Activated naive CD4-positive, alpha-beta T cell treated with Interleukin-2 at 50 U/mL for 16 hours (primary cell): ENCODE measurements around the gene THOC1.
A peak's percentile ranks its signal among the peaks of the same experiment; 100 is the strongest.
"Not testable (repeated sequence)": the region's sequence is repeated elsewhere in the genome, so short reads cannot be mapped to it uniquely, and the experiment has no call there.

Experiments
- DNase-seq: peaks from one replicate; pipeline ENCODE4 v3.0.0-alpha.2; 2020

The THOC1 gene, protein sequence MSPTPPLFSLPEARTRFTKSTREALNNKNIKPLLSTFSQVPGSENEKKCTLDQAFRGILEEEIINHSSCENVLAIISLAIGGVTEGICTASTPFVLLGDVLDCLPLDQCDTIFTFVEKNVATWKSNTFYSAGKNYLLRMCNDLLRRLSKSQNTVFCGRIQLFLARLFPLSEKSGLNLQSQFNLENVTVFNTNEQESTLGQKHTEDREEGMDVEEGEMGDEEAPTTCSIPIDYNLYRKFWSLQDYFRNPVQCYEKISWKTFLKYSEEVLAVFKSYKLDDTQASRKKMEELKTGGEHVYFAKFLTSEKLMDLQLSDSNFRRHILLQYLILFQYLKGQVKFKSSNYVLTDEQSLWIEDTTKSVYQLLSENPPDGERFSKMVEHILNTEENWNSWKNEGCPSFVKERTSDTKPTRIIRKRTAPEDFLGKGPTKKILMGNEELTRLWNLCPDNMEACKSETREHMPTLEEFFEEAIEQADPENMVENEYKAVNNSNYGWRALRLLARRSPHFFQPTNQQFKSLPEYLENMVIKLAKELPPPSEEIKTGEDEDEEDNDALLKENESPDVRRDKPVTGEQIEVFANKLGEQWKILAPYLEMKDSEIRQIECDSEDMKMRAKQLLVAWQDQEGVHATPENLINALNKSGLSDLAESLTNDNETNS

DNA sequence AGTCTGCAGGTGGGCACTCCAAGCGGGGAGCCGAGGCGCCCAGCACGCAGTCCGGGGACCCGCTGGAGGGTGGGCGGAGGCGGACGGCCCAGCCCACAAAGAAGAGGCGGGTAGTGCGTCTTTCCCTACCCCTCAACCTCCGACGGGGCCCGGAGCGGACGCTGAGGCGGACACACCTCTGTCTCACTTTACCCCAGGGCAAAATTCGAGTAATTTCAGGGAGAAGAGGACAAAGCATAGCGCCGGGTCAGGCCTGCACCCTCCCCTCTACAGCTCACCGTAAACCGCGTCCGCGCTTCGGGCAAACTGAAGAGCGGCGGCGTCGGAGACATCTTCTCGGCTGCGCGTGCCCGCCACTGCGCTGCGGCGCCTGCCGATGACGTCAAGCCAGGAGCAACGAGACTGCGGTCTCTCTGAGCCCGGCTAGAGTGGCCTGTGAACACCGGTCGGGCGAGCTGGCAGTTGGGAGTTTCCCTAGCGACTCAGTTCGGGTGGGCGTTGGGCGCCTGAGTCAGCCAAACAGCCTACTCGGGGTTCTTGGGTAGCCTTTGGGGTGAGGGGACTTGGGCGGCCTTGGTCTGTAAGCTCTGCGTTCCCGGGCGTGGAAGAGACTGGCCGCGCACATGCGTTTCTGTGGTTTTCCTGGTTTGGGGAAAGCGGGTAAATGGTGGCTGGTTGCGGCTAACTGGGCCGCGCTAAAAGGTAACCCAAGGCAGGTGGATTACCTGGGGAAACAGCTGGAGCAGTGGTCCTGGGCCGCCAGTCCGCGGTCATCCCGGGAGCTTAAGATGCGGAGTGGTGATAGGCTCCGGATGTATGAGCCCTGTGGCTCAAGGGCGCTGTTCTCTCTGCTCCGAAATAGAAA is at the start of gene THOC1:
TSS of gene THOC1 (minus strand) at position 360 of the 865 bp plus-strand sequence. CDS start at position 332, 28 bp downstream.
- DNase-seq, result peak; percentile 97

DNA sequence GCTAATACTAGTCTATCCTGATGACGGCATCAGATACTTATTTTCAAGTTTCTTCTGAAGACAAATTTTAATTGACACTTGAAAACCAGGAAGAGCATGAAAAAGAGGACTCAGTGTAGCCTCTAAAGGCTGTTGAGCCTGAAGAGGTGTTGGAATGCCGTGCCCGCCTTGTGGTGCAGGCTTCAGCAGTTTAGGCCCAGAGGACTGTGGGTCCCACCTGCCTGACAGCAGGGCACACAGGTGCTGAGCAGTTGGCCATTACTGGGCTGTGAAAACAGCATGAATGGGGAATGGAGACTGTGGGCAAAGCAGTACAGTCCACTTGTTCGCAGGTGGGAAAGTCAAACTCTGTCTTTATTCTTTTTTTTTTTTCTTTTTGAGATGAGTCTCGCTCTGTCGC is 49.8 kb upstream of the THOC1 start:
- DNase-seq, result no peak

DNA sequence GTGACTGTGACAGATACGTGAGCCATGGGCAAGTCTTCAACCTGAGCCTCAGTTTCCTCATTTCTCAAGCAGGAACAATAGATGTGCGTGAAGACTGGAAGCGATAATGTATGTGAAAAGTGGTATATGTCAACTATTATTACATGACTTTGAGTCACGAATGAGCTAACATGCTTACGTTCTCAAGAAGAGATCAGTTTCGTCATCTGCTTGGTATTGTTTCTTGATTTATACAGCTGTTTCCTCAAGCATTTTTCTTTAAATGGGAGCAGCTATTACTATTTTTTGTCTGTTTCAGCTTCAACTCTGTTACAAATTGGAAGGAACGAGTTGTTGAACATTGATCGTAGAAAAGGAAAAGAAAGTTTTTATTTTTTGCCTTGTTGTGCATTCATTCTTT is 48.5 kb upstream of the THOC1 start:
- no peak for DNase-seq

DNA sequence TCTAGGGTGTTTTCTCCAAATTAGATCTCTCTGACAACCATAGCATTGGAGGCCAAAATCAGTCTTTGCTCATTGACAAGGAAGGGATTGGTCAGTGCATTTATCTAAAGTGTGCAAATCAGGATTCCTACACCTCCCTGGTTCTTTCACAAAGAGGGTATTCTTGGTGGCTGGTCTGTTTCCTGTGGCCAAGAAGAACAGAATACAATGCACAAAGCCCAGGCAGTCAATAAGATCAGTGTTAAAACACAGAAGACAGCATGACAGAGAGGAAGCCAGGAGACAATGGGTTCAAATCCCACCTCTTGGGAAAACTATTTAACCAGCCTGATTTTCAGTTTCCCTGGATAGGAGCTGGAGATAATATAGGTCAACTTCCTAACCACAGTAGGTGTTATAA is 46.1 kb upstream of the THOC1 start:
- no peak for DNase-seq

DNA sequence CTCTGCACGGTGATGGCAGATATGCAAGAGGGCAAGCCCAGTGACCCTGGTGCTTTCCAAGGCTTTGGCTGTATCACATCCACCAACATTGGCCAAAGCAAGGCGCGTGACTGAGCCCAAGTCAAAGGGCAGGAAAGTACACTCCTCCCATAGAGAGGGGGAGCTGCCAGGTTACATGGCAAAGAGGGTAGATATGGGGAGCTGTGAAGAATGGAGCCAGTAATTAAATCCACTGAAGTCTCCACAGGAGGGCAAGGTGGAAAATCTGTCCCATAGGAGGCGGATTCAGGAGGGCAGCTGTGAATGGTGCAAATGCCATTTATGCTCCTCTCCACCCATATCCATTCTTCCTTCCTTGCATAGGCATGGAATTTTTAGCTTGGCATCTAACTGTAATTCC is 44.6 kb upstream of the THOC1 start:
- DNase-seq, result no peak

DNA sequence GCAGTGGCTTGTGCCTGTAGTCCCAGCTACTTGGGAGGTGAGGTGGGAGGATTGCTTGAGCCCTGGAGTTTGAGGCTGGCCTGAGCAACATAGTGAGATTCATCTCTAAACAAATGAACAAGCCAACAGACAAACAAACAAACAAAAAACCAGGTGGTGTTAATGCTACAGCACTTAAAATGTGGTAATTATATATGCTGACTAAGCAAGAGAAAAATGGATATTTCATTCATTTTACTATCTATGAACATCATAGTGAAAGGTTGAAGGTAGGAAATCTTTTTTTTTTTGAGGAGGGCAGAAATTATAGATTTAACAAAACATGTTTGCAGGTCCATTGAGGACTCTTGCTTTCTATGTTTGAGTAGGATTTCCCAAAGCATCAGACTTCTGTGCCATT is 42.2 kb upstream of the THOC1 start:
- no peak for DNase-seq

DNA sequence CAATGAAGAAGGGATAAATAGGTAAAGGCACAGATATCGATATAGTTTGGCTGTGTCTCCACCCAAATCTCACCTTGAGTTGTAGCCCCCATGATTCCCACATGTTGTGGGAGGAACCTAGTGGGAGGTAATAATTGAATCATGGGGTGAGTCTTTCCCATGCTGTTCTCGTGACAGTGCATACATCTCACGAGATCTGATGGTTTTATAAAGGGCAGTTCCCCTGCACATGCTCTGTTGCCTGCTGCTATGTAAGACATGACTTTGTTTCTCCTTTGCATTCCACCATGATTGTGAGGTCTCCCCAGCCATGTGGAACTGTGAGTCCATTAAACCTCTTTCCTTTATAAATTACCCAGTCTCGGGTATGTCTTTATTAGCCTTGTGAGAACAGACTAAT is 40.2 kb upstream of the THOC1 start:
- not testable (repeated sequence) for DNase-seq

DNA sequence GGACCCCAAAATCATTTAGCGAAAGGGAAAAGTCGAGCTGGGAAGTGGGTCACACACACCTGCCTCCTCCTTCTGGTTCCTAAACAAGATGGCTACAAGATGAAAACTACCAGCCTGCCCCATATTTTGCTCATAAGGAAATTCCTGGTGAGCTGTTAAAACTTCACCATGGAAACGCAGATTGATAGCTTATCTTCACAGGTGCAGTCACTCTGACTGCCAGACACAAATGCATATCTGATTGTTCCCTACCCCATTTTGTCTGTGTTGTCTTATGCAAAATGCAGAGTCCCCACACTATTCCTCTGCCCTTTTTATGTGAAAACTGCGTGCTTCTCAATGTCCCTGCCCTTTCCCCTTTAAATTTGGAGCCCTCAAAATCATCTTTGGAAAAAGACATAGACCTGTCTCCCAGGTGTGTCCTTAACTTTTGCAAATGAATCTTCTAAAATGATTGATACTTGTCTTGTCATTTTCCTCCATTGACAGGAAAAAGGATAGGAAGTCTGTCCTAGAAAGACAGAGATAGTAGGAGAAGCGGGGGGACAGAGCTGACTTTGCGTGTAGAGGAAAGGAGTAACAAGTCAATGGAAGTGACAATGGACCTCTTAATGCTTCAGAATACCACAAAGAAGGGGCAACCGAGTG is 38.9 kb upstream of the THOC1 start:
- DNase-seq, result no peak

DNA sequence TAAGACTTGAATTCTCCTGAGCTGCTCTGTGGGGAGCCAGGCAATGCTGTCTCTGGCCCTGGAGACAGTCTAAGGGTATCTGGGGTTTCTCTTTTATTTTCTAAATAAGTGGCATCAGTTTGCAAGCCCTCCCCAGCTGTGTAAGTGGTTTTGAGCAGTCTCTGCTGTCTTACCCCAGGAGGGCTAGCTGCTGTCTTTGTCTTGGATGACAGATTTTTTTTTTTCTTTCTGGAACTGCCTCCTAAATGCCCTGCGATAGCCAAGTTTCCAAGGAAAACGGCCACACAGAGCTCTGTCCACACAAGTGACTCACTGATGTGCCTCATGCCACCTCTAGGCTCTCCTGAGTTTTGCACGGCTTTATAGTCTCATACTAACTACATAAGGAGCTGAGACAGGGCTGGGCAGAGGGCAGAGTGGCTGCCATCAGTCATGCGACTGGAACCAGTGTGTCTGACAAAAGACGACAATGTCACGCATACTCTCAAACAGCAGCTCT is 37.2 kb upstream of the THOC1 start:
- DNase-seq, result no peak

DNA sequence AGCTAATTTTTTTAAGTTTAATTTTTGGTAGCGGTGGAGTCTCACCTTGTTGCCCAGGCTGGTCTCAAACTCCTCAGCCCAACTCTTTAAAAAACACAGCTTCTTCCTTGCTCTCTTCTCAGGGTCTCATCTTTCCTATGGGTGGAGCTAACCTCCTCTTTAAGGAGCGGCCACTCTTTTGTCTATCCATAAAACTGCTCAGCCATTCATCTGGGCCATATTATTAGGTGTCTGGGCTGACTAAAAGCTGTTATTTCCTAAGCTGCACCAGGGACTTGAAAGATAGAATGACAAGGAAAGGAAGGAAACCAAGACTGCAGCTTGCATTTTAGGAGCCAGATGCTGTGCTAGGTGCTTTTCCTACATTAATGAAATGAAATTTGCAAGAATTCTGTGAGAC is 35.8 kb upstream of the THOC1 start:
- DNase-seq, result no peak

DNA sequence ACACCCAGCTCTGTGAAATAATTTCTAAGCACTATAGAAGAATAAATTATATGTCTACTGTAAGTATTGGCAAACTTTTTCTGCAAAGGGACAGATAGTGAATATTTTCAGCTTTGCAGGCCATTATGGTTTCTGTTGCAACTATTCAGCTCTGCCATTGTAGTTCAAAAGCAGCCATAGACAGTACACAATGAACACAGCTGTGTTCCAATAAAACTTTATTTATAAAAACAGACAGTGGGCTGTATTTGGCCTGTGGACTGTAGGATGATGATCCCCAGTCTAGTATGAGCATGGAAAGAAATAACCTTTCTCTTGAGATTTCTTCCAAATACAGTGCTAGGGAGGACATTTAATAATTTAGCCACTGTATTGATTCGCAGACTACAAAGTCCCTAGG is 35.2 kb upstream of the THOC1 start:
- DNase-seq, result no peak

DNA sequence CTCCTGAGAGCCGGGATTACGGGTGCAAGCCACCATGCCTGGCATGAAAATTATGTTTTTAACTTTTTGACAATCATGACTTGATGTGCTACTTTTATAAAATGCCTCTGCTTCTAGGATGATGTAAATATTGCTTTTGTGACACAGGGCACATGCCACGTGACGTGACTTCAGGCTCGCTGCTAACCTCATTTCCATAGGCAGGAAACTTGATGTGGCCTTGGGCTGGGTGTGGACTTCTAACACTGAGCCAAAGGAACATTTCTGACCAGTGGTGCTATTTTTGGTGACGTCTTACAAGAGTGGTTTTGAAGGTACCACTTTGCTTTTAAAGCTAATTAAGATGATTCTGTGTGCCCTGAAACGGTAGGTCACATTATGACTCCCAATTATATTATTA is 34.2 kb upstream of the THOC1 start:
- DNase-seq, result no peak

DNA sequence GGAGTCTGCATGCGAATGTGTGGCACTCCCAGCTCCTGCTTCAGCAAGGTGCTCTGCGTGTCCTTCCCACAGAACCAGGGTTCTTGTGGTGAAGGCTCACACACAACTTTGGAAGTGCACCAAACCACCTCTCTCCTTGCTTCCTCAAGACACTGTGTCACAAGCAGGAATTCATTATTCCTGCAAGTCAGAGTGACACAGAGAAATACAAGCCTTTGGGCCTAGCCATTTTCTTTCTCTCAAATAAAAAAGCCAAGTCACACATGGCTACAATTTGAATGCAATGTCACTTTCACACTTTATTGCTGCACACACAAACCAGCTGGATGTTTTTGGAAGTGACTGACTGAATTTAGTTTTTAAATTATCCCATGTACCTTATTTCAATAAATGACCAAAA is 30.1 kb upstream of the THOC1 start:
- no peak for DNase-seq

DNA sequence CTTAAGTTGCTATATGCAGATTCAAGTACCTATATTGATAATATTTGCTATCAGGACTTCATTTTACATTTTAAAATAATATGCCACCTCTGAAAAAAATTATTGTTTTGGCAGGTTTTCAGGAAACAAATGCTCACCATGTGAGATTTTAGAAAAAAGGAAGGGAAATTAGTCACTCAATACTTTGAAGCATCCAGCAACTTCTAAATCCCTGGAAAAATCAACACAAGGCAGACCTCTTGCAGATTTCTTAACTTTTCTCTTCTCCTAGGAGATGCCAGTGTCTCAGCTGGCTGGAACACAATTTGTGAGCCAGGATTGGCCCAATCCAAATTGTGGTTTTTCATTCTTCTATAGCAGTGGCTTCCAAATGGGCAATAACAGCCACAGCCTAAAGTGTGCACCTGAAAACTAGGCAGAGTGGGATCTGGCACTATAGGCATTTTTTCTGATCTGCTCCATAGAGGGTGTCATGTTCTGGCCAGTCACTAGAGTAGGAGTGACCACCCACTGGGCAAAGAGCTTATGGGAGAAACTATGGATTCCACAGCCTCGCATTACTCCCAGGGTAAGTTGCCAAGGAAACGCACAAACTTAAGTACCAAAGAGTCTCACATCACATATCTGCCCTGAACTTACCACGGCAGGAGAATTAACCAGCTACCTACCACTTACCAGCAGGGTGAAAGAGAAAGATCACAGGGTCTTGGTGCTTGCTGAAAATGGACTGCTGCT is 28.1 kb upstream of the THOC1 start:
- DNase-seq, result no peak

DNA sequence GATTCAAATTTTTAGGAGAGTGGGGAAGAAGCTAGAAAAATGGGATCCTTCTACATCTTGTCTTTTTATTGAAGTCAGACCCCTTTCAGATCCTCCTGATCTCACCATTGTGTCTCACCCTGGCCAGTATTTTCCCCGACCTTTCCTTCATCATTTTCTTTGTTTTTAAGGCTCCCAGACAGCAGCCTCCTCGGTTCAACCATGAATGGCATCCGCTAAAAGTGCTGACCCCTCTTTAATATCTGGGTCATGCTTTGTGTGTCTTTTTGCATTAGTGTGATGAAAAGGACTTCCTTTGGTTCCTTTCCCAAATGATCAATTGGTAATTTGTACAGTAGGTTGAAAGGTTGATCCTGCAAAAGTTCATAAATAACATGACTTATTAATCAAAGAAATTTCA is 26.7 kb upstream of the THOC1 start:
- no peak for DNase-seq

DNA sequence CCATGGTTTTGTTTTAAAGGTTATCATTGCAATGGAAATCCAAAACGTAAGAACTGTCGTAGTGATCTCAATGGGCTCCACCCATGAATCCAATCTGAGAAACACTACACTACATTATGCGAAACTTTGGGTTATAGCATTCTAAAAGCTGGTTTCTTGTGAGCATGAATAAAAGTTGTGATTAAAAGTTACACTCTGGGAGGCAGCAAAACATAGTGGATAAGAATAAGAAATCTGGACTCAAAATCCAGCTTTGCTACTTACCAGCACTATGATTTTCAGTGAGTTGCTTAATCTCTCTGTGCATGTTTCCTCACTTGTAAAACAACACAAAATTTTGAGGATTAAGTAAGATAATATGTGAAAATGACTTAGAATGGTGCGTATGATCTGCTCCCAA is 25.7 kb upstream of the THOC1 start:
- no peak for DNase-seq

DNA sequence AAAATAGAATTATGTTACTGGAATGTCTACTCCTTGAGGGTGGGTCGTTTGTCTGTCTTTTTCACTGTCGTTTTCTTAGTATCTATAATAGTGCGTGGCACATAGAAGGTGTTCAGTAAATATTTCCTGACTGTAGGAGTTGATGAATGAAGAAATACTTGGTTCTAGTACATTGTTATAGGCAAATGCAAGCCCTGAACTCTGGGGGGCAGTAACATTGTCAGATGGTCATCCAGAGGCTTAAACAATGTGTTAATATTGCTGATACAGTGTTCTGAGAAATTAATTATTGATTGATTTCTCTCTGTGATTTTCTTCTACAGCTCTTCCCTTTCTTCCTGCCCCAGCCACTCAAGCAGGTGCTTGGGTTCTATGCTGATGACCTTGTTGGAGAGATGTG is 24.4 kb upstream of the THOC1 start:
- no peak for DNase-seq

DNA sequence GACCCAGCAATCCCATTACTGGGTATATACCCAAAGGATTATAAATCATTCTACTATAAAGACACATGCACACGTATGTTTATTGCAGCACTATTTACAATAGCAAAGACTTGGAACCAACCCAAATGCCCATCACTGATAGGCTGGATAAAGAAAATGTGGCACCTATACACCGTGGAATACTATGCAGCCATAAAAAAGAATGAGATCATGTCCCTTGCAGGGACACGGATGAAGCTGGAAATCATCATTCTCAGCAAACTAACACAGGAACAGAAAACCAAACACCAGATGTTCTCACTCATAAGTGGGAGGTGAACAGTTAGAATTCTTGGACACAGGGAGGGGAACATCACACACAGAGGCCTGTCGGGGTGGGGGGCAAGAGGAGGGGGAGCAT is 22.1 kb upstream of the THOC1 start:
- not testable (repeated sequence) for DNase-seq

DNA sequence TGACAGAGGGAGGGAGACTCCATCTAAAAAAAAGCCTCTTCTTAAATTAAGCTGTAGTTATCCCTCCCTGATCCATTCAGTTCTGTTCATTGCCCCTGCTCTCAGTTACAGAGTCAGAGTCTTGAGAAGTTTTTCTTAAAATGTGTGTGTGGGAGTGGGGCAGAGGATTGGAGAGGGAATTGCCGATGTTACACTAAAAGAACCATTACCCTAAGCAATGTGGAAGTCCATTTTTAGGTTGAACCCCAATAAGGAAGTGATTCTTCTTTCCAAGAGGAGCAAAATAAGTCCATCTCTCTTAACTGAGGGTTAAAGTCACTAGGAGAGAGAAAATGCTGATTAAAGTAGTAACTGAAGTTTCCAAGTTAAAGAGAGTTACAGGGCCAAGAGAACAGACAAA is 21.2 kb upstream of the THOC1 start:
- no peak for DNase-seq

DNA sequence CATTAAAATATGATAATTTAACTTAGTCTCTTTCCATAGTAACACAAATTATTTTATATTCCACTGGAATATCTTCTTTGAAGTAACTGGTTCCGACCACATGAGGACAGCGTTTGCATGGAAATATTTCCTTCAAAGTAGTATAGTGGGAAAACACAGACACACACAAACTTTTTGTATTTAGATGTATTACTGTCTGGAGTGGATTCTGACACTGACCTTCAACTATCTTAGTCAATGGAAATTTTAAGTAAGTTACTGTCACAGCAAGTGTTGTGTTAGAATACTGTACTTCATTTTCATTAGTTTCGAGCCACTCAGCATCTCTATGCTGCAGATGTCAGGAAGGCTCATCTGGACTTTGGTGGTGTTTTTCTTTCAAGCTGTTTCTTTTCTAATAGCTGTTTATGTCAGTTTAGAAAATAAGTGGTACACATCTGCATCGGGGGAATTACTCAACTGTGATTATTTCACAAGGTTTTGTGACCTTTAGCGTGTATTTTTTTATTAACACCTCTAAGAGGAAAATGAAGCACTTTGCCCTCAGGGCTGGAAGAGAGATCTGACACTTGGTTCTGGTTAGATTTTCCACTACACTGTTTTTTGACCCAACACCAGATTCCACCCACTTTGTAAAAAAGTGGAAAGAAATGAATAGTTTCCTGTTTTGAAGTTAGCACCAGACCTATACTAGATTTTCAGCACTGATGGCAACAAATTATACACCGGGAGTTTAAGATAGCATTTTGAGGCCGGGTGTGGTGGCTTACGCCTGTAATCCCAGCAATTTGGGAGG is 18.9 kb upstream of the THOC1 start:
- no peak for DNase-seq

DNA sequence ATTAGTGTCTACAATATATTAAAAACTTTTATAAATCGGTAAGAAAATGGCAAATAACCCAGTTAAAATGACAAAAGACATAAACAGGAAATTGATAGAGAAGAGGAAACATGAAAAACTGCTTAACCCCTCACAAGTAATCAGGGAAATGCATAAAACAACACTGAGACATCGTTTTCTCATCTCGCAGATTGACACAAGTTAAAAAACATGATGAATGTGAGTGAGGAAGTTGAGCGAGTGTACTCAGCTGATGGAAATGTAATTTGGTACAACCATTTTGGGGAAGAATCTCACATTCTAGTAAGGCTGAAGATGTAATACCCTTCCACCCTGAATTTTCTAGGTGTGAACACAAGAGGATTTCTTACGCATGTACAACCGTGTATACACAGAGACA is 18.0 kb upstream of the THOC1 start:
- no peak for DNase-seq
